ELR (cell line): ENCODE results near the gene ENKUR.

Experiments used
- DNase-seq: peaks from one replicate; pipeline ENCODE4 v3.0.0-alpha.2; 2015; ENCODE audit warnings: low read depth

ENKUR gene

GRCh38 chr10:25015828-25016375, at the start of gene ENKUR:
Gene ENKUR, minus strand, starts transcription at chr10:25016158. Its CDS starts 222 bp downstream, at chr10:25015936.
- peak; percentile 94 for DNase-seq

GRCh38 chr10:25064401-25064800, 48.4 kb upstream of the ENKUR start:
- no peak for DNase-seq

GRCh38 chr10:25063644-25064043, 47.7 kb upstream of the ENKUR start:
- no peak for DNase-seq

- no peak for DNase-seq
Measured at GRCh38 chr10:25063157-25063556, 47.2 kb upstream of the ENKUR start.

- peak; percentile 60 for DNase-seq
Measured at GRCh38 chr10:25061711-25062449, 45.9 kb upstream of the ENKUR start.

GRCh38 chr10:25061125-25061524, 45.2 kb upstream of the ENKUR start:
- no peak for DNase-seq

- DNase-seq, result peak; percentile 90
Measured at GRCh38 chr10:25059990-25060389, 44.0 kb upstream of the ENKUR start.

- no peak for DNase-seq
Measured at GRCh38 chr10:25057886-25058285, 41.9 kb upstream of the ENKUR start.

GRCh38 chr10:25056726-25057125, 40.8 kb upstream of the ENKUR start:
- no peak for DNase-seq

- DNase-seq, result no peak
Measured at GRCh38 chr10:25052012-25052411, 36.1 kb upstream of the ENKUR start.

GRCh38 chr10:25050402-25050801, 34.4 kb upstream of the ENKUR start:
- no peak for DNase-seq

GRCh38 chr10:25049966-25050365, 34.0 kb upstream of the ENKUR start:
- no peak for DNase-seq

GRCh38 chr10:25048450-25048849, 32.5 kb upstream of the ENKUR start:
- DNase-seq, result no peak

GRCh38 chr10:25047591-25048301, 31.8 kb upstream of the ENKUR start:
- DNase-seq, result peak; percentile 45

- DNase-seq, result no peak
Measured at GRCh38 chr10:25047088-25047487, 31.1 kb upstream of the ENKUR start.

- no peak for DNase-seq
Measured at GRCh38 chr10:25046641-25047040, 30.7 kb upstream of the ENKUR start.

GRCh38 chr10:25039531-25039930, 23.6 kb upstream of the ENKUR start:
- no peak for DNase-seq

GRCh38 chr10:25038325-25038724, 22.4 kb upstream of the ENKUR start:
- DNase-seq, result no peak

- DNase-seq, result no peak
Measured at GRCh38 chr10:25036381-25036780, 20.4 kb upstream of the ENKUR start.

GRCh38 chr10:25029519-25029918, 13.6 kb upstream of the ENKUR start:
- no peak for DNase-seq

GRCh38 chr10:25028711-25029110, 12.8 kb upstream of the ENKUR start:
- peak; percentile 52 for DNase-seq

- DNase-seq, result peak; percentile 45
Measured at GRCh38 chr10:25026463-25026862, 10.5 kb upstream of the ENKUR start.

- no peak for DNase-seq
Measured at GRCh38 chr10:25024528-25024927, 8.6 kb upstream of the ENKUR start.
